Stimulated activated CD8-positive, alpha-beta memory T cell treated with anti-CD3 and anti-CD28 coated beads, Interleukin-7, amount 100 ng/mL, for 1 hour (primary cell): ENCODE data around the gene B4GAT1.
"Not testable (repeated sequence)": the region's sequence is repeated elsewhere in the genome, so short reads cannot be mapped to it uniquely, and the experiment has no call there.

Source experiments
- DNase-seq, 2 donors: peaks; one replicate each; pipeline ENCODE4 v3.0.0-alpha.2; 2020; ENCODE audit warnings: low read depth in 2 of 2

B4GAT1 gene

DNA sequence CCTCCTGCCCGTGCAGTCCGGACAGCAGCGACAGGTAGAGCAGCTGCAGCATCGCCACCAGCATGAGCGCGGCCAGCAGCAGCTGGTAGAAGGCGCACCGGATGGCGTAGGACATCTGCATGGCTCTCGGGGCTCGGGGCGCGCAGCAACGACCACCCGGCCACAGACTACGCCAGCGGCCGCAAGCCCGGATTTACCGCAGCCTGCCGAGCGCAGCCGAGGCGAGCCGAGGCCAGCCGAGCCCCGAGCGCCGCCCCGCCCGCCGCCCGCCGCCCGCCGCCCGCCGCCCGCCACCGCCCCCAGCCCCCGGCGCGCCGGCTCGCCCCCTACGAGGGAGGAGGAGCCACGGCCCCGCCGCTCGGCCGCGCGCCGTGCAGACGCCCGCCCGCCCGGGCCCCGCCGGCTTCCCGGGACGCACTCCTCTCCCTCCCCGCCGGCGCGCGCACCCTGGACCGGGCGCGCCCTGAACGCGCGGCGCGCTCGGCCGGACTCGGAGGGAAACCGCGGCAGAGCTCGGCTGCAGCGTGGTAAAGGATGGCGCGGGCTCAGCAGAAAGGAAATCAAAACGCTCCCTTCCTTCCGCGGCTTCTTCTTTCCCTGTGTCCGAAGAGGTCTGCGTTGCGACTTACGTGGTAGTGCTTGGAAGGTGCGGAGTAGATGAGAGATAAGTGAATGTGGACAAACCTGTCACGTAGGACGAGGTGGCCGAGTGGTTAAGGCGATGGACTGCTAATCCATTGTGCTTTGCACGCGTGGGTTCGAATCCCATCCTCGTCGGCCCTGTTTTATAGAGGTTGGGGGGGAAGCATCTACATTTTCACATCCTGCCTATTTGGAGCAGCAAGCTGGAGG is at the start of gene B4GAT1:
Gene B4GAT1, minus strand, starts transcription at position 205 of the 852 bp plus-strand sequence. Its CDS starts 84 bp downstream, at position 121.
- peak; percentile 62 to 70 for DNase-seq

DNA sequence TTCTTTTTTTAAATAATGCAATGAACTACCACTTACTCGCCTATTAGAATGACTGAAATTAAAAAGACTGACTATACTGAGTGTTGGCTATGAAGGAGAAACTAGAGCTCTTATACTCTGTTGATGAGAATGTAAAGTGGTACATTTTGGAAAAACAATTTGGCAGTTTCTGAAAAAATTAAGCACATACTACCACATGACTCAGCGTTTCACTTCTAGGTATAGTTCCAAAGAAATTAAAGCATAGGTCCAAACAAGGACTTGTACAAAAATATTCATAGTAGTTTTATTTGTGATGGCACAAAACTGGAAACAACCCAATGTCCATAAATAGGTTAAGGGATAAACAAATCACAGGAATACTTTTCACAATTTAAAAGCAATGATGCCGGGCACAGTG is 46.5 kb upstream of the B4GAT1 start:
- no peak for DNase-seq

DNA sequence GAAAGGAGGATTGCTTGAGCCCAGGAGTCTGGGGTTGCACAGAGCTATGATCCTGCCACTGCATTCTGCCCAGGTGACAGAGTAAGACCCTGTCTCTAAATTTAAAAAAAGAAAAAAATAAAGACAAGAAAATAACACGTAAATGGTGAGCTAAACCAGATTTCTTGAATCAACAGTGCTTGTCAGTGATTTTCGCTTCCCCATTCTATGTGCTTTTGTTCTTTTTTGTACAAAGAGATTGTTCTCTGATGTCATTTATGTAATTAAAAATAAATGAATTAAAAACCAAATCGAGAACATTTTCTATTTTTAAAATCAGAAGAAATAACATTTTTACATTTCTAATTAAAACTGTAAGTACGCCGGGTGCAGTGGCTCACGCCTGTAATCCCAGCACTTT is 43.9 kb upstream of the B4GAT1 start:
- no peak for DNase-seq

DNA sequence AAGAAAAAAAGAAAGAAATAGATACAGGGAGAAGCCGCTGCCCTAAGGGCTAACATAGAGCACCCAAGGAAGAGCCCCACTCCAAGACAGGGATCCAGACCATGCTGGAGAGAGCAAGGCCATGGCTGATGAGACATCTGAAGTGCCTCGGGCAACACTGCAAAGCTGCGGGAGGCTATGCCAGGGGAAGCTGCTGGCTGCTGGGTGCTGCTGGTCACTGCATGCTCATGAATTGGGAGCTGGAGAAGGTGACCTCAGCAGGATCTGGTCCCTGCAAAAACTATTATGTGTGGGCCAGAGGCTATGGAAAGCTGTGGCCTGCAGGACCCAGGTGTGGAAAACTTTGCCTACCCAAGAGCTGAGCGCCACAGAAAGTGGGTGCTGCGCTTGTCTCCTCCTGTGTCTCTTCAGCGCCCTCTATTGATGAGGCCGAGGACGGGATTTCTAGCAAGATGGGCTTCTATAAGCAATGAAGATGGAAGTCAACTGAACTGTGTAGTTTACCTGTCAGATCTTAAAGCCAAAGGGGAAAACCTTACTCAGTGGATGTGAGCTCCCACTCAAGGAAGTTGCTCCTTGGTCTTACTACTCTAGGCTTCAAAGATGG is 41.5 kb upstream of the B4GAT1 start:
- DNase-seq: peak; percentile 22 to 42

DNA sequence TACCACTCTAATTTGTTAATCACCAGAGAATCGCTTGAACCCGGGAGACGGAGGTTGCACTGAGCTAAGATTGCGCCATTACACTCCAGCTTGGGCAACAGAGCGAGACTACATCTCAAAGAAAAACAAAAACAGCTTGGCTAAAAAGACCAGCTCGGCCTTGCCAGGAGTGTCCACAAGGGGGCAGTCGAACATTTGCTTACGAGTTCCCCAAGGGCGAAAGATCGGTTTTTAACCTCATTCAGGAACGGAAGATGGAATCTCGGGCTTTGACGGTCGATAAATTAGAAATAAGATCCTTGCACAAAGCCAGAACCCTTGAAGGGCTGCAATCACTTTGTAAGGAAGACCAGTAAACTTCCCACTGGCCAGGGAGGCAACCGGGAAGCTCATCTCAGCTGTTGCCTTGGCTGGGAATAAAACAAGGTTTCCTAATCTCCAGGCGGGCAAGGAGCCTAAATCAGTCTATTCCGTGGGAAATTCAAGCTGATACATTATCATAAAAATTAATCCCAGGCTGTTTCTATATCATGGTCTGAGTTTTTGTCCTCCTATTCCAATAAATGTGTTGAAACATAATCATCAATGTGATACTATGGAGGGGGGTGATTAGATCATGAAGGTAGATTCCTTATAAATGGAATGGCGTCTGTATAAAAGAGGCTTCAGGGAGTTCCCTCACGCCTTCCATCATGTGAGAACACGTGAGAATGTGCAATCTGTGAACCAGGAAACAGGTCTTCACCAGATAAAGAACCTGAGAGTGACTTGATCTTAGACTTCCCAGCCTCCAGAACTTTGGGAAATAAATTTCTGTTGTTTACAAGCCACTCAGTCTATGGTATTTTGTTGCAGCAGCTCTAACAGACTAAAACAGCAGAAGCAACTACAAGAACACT is 39.0 kb upstream of the B4GAT1 start:
- DNase-seq: peak; percentile 65 to 74

DNA sequence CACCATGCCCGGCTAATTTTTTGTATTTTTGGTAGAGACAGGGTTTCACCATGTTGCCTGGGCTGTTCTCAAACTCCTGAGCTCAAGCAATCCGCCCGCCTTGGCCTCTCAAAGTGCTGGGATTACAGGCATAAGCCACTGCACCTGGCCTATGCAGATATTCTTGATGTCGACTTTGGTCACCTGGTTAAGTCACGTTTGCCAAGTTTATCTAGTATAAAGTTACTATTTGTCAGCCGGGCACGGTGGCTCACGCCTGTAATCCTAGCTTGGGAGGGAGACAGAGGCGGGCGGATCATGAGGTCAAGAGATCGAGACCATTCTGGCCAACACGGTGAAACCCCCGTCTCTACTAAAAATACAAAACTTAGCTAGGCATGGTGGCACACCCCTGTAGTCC is 36.9 kb upstream of the B4GAT1 start:
- DNase-seq: not testable (repeated sequence)

DNA sequence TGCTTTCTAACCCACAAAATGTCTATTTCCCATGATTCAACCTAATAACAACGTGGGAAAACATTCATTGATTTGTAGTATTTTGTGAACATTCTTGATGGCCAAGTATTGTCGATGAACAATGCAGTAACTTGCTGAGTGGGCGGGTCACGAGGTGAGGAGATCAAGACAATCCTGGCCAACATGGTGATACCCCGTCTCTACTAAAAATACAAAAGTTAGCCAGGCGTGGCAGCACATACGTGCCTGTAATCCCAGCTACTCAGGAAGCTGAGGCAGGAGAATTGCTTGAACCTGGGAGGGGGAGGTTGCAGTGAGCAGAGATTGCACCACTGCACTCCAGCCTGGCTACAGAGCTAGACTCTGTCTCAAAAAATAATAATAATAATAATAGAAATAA is 32.8 kb upstream of the B4GAT1 start:
- not testable (repeated sequence) for DNase-seq

DNA sequence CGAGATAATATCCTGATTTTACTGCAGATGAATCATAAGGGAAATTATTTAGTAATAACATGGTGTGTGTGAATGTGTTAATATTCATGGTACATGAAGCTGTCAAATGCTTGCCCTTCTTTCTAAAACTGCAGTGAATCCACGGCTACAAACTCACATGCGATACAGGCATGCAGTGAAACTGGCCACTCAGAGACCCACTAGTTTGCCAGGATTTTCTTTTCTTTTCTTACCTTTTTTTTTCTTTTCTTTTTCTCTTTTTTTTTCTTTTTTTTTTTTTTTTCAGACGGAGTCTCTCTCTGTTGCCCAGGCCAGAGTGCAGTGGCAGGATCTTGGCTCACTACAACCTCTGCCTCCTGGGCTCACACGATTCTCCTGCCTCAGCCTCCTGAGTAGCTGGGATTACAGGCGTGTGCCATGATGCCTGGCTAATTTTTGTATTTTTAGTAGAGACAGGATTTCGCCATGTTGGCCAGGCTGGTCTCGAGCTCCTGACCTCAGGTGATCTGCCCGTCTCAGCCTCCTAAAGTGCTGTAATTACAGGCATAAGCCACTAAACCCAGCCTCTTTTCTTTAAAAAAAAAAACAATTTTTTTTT is 26.4 kb upstream of the B4GAT1 start:
- not testable (repeated sequence) for DNase-seq

DNA sequence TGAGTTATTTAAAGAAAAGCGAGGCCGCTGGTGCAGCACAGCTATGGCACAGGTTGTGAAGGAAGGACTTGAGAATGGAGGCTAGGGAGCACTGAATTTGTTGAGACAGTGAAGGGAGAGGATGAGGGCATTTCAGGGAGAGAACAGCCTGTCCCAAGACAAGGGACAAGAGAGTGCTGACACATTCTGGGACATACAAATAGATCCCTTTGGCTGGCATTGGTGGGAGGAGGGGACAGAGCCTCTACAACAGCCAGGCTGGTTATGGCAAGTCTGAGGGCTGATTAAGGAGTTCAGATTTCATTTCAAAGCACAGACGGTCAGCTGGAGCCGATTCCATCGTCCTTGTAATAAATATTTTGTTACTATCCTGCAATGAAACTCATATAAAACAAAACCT is 25.8 kb upstream of the B4GAT1 start:
- no peak for DNase-seq

DNA sequence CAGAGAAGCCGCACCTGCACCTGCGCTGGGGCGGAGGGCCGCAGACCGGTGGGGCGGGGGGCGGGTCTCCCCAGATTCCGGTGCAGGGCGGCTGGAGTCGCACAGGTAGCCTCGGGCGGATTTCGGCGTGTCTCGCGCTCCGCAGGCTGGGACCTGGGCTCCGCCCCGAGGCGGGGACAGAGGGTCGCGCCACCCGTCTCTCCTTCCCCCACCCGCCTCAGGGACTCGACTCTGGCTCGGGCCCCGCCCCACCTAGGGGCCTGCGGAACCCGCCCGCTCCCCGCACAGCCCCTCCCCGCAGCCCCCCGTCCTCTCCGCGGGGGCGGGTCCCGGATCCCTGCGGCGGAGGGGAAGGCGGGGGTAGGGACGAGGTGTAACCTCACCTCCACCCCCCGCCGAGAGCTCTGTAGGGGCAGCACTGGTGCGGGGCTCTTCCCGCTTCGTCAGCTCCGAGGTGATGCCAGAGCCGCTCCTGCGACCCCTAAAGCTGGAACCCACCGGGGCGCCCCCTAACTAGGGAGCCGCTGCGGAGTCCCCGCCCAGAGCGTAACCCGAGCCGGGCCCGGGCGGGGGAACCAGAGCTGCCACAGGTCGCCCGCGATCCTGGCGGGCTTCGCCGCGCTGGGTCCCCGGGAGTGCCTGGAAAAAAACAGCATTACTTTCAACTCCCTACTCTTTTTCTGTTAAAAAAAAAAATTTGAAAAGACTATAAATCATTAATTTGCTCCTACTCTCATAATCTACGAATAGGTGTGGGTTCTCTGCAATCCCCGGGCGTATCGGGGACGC is 24.4 kb upstream of the B4GAT1 start, which contains the start of gene SLC29A2:
Gene SLC29A2, minus strand, starts transcription at position 134 of the 789 bp plus-strand sequence. CDS start 169 bp downstream, outside the sequence.
- peak; percentile 44 for DNase-seq

DNA sequence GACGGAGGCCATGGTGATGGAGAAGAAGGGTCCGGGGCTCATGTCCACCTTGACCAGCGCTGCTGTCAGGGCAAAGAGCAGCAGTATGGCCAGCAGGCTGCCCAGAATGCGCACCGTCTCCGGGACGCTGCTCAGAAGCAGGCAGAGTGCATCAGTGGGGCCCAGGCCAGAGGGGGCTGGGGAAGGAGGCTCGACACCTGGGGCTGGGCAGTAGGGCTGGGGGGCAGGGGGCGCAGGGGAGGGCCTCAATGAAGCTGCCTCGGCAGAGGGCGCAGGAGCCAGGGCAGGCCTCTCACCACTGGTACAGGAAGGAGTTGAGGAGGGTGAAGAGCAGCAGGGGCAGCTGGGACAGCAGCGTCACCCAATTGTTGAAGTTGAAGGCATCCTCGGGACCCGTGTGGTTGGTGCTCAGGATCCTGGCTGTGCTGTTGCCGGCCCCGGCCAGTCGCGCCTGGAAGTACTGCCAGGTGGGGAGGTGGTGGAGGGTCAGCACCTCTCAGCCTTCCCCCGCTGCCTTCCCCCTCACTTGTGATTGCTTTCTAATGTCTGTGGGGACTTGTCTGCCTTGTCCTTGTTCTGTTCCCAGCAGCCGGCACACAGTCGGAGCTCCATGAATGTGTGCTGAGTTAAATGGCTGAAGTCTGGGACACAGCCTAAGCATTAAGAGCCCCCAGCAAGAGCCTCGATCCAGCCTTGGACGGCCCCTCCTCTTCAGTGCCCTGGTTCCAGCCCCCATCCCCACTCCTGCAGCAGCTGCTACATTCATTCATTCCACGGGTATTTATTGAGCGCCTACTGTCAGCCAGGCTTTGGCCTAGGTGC is 21.9 kb upstream of the B4GAT1 start:
- DNase-seq: no peak

DNA sequence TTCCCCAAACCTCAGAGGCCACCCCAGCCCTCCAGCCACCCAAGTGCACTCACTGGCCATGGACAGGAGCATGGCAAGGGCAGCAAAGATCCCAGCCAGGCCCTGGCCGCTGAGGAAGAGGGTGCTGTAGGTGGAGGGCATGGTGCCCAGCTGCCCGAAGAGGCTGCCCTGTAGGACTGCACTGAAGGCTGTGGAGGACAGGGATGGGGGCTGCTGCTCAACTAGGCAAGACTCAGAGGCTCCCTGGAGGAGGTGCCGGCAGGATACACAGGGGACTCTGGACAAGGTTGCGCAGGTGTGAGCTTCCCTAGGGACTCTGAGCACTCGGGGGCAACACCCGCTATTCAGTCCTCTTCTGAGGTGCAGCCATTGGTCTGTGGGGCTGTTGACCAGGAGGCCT is 21.1 kb upstream of the B4GAT1 start:
- no peak for DNase-seq

DNA sequence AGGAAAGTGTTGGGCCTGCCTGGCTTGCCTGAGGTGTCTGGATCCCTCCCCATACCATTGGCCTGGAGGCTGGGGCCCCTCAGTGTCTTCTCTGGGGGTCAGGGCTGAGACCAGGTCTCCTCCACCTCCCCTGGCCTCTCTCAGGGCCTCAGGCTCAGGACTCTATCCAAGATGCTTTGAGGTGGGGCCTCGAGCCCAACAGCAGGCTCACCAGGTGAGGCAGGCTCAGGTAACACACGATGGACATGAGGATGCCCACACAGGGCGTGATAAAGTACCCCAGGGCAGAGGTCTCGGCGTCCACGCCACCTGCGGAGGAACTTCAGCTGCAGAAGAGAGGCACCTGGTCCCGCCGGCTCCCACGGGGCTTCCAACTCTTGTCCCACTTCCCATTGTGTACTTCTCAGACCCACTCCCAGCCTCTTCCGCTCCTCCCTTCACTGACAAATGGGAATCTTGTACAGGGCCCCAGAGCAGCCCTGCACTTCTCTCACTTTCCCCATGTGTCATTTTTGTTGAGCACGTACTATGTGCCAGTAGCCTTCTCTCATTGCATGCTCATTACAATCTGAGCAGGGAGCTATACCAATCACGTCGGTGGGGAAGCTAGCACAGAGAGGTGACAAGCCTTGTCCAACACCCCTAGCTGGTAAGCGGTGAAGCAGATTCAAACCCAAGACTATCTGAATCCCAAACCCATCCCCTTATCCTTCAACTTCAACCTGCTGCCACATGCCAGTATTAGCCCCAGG is 20.3 kb upstream of the B4GAT1 start:
- no peak for DNase-seq

DNA sequence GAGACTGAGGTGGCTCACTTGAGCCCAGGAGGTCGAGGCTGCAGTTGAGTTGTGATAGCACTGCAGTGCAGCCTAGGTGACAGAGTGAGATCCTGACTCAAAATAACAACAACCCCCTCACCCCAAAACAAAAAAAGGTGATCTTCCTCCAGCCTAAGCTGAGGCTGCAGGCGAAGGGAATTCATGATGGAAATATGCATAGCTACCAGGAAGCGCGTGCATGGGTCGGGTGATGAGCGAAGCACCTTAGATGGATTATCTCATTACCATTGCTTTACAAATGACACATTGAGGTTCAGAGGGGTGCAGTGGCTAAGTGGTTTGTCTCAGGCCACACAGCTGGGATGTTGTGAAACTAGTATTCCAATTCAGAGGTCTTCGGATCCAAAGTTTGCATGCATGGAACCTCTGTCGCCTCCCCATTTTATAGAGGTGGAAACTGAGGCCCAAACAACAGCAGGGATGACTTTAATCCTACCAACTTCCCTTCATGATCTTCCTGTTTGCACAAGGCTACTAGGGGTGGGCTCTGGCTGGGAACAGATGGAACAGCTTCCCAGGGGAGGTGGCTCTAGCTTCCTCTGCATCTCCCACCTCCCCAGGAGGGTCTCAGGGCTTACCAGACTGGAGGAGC is 19.5 kb upstream of the B4GAT1 start:
- DNase-seq: no peak

DNA sequence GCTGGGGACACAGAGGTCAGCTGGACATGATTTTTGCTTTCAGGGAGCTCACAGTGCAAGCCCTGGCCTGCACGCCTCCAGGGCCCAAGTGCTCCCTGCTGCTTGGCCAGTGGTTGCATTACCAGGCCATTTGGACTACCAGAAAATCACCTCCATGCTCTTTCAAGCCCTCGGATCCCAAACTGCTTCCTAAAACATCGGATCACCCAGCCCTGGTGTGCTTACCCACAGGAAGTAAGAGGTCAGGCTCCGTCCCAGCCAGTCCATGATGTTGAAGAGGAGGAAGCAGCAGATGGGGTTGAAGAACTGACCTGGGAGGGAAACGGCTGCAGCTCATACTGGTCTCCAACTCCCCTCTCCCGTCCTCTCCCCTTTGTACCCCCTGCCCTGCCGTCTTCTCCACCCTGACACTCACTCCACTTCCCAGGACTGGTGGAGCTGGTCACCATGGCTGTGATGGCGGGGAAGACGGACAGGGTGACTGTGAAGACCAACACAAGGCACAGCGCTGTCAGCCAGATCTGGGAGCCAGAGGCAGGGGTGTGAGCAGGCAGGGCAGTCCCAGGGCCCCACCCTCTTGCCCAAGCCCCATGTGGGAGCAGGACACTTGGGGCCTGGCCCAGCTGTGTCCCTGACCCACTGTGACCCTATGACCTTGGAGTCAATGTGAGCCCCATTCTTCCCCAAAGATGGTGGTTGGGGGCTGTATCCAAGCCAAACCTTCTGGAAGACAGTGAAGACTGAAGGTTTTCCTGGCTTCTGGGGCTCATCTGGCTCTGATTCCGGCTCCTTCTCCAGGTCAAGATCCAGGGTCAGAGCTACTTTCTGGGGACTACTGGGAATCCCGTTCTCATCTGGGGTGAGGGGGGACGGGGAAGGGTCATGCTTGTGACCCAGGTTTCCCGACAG is 18.5 kb upstream of the B4GAT1 start:
- no peak for DNase-seq

DNA sequence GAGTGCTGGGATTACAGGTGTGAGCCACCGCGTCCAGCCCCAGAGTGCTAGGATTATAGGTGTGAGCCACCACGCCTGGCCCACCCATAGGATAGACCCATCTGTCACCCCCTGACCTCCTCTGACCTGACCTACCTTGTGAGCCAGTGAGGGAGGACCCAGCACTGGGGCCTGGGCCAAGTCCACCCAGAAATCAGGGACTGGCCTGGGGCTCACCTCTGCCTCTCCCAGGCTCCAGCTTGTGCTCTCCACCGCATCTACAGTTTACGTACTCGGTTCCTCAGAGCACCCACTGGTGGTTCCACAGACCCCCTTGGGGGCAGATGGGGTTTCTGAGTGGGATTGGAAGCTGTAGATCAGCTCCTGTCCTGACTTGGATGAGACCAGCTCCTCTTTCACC is 17.7 kb upstream of the B4GAT1 start:
- DNase-seq: no peak

DNA sequence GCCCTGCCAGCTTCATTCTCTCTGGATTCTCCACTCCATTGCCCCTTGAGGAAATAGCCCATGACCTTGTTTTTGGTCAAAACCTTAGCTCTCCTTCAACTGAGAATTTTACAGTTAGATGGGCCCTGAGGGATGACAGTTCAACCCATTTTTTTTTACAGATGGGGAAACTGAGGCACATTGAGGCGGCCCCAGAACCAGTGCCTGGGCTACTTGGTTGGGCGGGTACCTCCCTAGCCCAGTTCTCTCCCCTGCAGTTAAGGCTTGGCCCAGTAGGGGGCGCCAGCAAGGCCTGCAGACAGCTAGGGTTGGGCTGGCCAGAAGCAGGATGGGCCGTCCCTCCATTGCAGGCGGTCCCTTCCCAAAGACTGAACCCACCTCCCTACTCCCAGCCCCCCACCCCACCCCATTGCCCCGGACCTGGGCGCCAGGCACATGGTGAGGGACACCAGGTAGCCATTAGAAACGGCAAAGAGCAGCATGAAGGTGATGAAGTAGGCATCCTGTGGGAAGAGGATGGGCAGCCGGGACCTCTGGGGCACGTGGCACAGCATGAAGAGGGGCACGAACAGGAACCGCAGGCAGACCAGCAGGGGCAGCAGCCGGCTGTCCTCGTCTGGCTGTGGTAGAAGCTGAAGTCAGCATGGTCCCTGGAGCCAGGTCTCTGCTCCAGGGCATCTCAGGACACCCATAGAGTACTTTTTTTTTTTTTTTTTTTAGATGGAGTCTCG is 16.5 kb upstream of the B4GAT1 start:
- peak in 1 of 2 donors; percentile 55 for DNase-seq
